ENCODE results near the gene DGCR6.
"Not testable (repeated sequence)": the region's sequence is repeated elsewhere in the genome, so short reads cannot be mapped to it uniquely, and the experiment has no call there.

The DGCR6 gene

DNA sequence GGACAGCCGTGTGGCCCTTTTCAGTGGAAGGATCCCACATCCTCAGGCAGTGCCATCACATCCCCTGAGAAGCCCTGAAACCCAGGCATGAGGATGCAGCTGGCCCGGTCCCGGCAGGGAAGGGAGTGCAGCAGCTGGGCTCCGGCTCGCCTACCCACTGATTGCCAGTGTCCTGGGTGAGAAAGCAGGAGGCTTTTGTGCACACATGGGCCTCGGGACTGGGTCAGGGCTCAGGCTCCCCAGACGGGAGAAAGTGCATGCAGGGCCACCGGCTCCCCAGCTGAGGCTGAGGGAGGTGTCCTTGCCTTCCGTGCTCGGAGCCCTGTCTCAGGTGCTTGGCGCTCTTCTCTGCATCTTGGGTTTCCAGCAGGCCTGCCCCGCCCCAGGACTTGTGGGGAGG, 53.6 kb downstream of the DGCR6 start:
- not testable (repeated sequence) for H3K27me3 ChIP-seq (replicated peaks; ENCODE audit: control insufficient read depth, insufficient read depth, low read length, poor library complexity, severe bottlenecking); H3K9me3 ChIP-seq (ENCODE audit: control insufficient read depth, low read length); H3K4me1 ChIP-seq (ENCODE audit: control insufficient read depth, insufficient read depth, low read length, poor library complexity, severe bottlenecking); H3K27ac ChIP-seq (ENCODE audit: insufficient read depth, low read length, poor library complexity, severe bottlenecking); H3K36me3 ChIP-seq (ENCODE audit: control insufficient read depth, insufficient read depth, low read length); DNase-seq; H3K4me3 ChIP-seq (ENCODE audit: insufficient read depth, low read depth, low read length, poor library complexity, severe bottlenecking)

DNA sequence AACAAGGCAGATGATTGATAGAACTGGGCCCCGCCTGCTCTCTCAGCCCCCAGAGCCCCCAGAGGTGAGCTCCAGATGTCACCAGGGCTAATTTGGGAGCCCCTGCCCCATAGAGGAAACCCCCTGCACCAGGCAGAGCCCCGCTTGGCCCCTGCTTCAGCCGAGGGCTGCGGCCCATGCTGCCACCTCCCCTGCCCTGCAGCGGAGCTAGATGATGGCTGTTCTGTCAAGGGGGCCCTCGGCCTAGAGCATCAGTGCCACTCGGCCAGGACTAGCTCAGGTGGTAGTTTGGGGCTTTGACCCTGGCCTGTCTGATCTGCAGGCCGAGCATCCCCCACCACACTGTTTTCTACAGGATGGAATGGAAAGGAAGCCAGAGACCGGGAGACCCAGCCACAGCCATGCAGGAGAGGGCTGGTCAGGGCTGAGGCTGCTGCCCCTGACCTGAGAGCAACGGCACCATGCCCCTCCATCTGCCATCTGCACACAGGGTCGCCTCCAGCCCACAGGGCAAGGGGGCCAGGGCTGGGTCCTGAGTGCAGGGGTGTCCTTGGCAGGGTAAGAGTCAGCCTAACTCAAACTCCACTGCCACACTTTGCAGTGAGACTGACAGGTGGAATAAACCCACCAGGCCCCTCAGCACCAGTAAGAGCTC, 54.2 kb downstream of the DGCR6 start:
- H3K4me3 ChIP-seq (ENCODE audit: insufficient read depth, low read depth, low read length, poor library complexity, severe bottlenecking); H3K27ac ChIP-seq (ENCODE audit: insufficient read depth, low read length, poor library complexity, severe bottlenecking); H3K27me3 ChIP-seq (replicated peaks; ENCODE audit: control insufficient read depth, insufficient read depth, low read length, poor library complexity, severe bottlenecking); H3K36me3 ChIP-seq (ENCODE audit: control insufficient read depth, insufficient read depth, low read length); H3K9me3 ChIP-seq (ENCODE audit: control insufficient read depth, low read length); H3K4me1 ChIP-seq (ENCODE audit: control insufficient read depth, insufficient read depth, low read length, poor library complexity, severe bottlenecking); DNase-seq: not testable (repeated sequence)

DNA sequence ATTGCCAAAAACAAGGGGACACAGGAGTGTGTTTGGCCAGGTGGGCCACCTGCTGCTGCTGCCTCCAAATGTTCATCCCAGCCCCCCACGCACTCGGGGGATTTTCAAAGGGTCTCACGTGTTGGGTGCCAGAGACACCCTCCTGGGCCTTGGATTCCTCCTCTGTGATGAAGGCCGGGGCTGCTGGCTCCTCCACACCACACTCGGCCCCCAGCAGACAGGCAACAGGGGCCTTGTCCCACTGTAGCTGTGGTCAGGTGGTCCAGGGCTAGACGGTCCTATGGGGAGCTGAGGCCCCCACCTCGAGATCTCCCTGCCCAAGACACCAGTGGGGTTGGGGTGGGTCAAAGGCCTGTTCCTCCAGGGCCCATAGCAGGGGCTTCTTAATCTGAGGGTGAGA, 55.1 kb downstream of the DGCR6 start:
- not testable (repeated sequence) for DNase-seq; H3K27ac ChIP-seq (ENCODE audit: insufficient read depth, low read length, poor library complexity, severe bottlenecking); H3K4me1 ChIP-seq (ENCODE audit: control insufficient read depth, insufficient read depth, low read length, poor library complexity, severe bottlenecking); H3K27me3 ChIP-seq (replicated peaks; ENCODE audit: control insufficient read depth, insufficient read depth, low read length, poor library complexity, severe bottlenecking); H3K4me3 ChIP-seq (ENCODE audit: insufficient read depth, low read depth, low read length, poor library complexity, severe bottlenecking); H3K36me3 ChIP-seq (ENCODE audit: control insufficient read depth, insufficient read depth, low read length); H3K9me3 ChIP-seq (ENCODE audit: control insufficient read depth, low read length)

All from effector memory CD4-positive, alpha-beta T cell (primary cell).